Measurements from ENCODE around the gene UNC45B. TPM values are rescaled to one million over a fixed set of nuclear protein-coding genes. Genes with fewer than 3 reads are reported as not detected.
"Not testable (repeated sequence)": the region's sequence is repeated elsewhere in the genome, so short reads cannot be mapped to it uniquely, and the experiment has no call there.

Gene UNC45B
- total RNA-seq, 2 donors from 2014 or later = not detected

DNA sequence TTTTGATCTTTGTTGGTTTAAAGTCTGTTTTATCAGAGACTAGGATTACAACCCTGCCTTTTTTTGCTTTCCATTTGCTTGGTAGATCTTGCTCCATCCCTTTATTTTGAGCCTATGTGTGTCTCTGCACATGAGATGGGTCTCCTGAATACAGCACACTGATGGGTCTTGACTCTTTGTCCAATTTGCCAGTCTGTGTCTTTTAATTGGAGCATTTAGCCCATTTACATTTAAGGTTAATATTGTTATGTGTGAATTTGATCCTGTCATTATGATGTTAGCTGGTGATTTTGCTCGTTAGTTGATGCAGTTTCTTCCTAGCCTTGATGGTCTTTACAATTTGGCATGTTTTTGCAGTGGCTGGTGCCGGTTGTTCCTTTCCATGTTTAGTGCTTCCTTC lies 55.0 kb downstream of the UNC45B start:
- H3K4me1 Mint-ChIP-seq; H3K9me3 Mint-ChIP-seq; H3K4me3 Mint-ChIP-seq; ATAC-seq (replicated peaks); H3K27ac Mint-ChIP-seq; H3K27me3 Mint-ChIP-seq; H3K36me3 Mint-ChIP-seq (ENCODE audit: low read depth): not testable (repeated sequence)

GRCh38 chr17:35210741-35211140 lies 63.1 kb downstream of the UNC45B start:
- peaks cover 47% of the 10 kb centered on the region for H3K4me1 Mint-ChIP-seq
- H3K27me3 Mint-ChIP-seq = no peaks in the 10 kb centered on the region
- no peaks in the 10 kb centered on the region for H3K36me3 Mint-ChIP-seq (ENCODE audit: low read depth)
- no peak overlapping the region for H3K27ac Mint-ChIP-seq
- H3K9me3 Mint-ChIP-seq = no peaks in the 10 kb centered on the region
- no peak for ATAC-seq (replicated peaks)
- no peak overlapping the region for H3K4me3 Mint-ChIP-seq

DNA sequence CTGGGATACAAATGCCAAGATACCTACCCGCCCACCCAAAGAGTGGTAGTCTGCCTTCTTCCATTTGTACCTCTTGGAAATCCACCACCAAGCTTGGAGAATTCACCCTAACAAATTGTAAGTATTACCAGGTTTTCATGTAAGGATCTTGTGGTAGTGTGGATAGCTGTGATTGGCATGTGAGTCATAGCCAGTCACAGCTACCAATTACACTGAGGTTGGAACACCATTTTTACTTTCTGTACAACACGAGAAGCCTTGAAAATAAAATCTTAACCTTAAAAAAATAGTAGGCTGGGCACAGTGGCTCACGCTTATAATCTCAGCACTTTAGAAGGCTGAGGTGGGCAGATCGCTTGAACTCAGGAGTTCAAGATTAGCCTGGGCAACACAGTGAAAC lies 65.1 kb downstream of the UNC45B start:
- ATAC-seq (replicated peaks) = peak; percentile 55
- Mint-ChIP-seq H3K4me3 (peak overlapping the region; percentile 83), H3K27me3 (no peaks in the 10 kb centered on the region)

GRCh38 chr17:35213412-35213940 lies 65.9 kb downstream of the UNC45B start:
- H3K27ac Mint-ChIP-seq = peak overlapping the region; percentile 92

More for the DNA sequence above, 65.1 kb downstream of the UNC45B start:
- peak overlapping the region; percentile 92 for H3K27ac Mint-ChIP-seq
- no peaks in the 10 kb centered on the region for H3K36me3 Mint-ChIP-seq (ENCODE audit: low read depth)
- H3K4me1 Mint-ChIP-seq = peaks cover 48% of the 10 kb centered on the region
- no peaks in the 10 kb centered on the region for H3K9me3 Mint-ChIP-seq

GRCh38 chr17:35214192-35214591 lies 66.6 kb downstream of the UNC45B start:
- peak overlapping the region; percentile 92 for H3K27ac Mint-ChIP-seq
- H3K36me3 Mint-ChIP-seq (ENCODE audit: low read depth) = no peaks in the 10 kb centered on the region
- no peaks in the 10 kb centered on the region for H3K9me3 Mint-ChIP-seq
- peak; percentile 76 for ATAC-seq (replicated peaks)
- no peaks in the 10 kb centered on the region for H3K27me3 Mint-ChIP-seq
- peak overlapping the region; percentile 83 for H3K4me3 Mint-ChIP-seq
- peaks cover 58% of the 10 kb centered on the region for H3K4me1 Mint-ChIP-seq

More at GRCh38 chr17:35213412-35213940, 65.9 kb downstream of the UNC45B start:
- no peak for ATAC-seq (replicated peaks)
- Mint-ChIP-seq H3K27me3 (no peaks in the 10 kb centered on the region), H3K36me3 (ENCODE audit: low read depth) (no peaks in the 10 kb centered on the region), H3K4me1 (peaks cover 51% of the 10 kb centered on the region), H3K9me3 (no peaks in the 10 kb centered on the region), H3K4me3 (peak overlapping the region; percentile 83)

- Mint-ChIP-seq H3K27me3 (no peaks in the 10 kb centered on the region), H3K36me3 (ENCODE audit: low read depth) (no peaks in the 10 kb centered on the region)
Observed at GRCh38 chr17:35214631-35215273, 67.1 kb downstream of the UNC45B start.

GRCh38 chr17:35217107-35217506 lies 69.5 kb downstream of the UNC45B start:
- no peaks in the 10 kb centered on the region for H3K27me3 Mint-ChIP-seq
- H3K36me3 Mint-ChIP-seq (ENCODE audit: low read depth) = no peaks in the 10 kb centered on the region
- ATAC-seq (replicated peaks) = no peak
- no peaks in the 10 kb centered on the region for H3K9me3 Mint-ChIP-seq
- no peak overlapping the region for H3K27ac Mint-ChIP-seq
- H3K4me3 Mint-ChIP-seq = no peak overlapping the region
- peaks cover 51% of the 10 kb centered on the region for H3K4me1 Mint-ChIP-seq

More at GRCh38 chr17:35214631-35215273, 67.1 kb downstream of the UNC45B start:
- H3K4me1 Mint-ChIP-seq = peaks cover 59% of the 10 kb centered on the region
- peak overlapping the region; percentile 92 for H3K27ac Mint-ChIP-seq
- no peaks in the 10 kb centered on the region for H3K9me3 Mint-ChIP-seq
- ATAC-seq (replicated peaks) = peak; percentile 80
- peak overlapping the region; percentile 83 for H3K4me3 Mint-ChIP-seq

GRCh38 chr17:35218915-35219314 lies 71.3 kb downstream of the UNC45B start:
- ATAC-seq (replicated peaks) = no peak
- peak overlapping the region; percentile 76 for H3K4me3 Mint-ChIP-seq
- peaks cover 32% of the 10 kb centered on the region for H3K4me1 Mint-ChIP-seq
- no peaks in the 10 kb centered on the region for H3K9me3 Mint-ChIP-seq
- peak overlapping the region; percentile 73 for H3K27ac Mint-ChIP-seq
- no peaks in the 10 kb centered on the region for H3K36me3 Mint-ChIP-seq (ENCODE audit: low read depth)
- H3K27me3 Mint-ChIP-seq = no peaks in the 10 kb centered on the region

DNA sequence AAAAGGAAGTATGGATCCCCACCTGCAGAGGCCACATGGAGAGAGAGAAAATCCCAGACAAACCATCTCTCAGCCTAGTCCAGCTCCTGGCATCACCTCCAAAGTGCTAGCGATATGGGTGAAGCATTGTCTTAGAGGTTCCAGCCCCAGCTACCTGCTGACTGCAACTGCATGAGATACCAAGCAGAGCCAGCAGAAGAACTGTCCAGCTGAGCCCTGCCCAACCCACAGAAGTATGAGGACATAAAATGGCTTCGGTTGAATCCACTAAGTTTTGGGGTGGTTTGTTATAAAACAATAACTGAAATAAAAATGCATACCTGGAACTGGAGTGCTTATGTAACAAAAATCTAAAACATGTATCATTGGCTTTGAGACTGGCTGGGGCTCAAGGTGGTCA lies 74.8 kb downstream of the UNC45B start:
- Mint-ChIP-seq H3K27ac (no peak overlapping the region), H3K36me3 (ENCODE audit: low read depth) (no peaks in the 10 kb centered on the region), H3K4me1 (peaks cover 18% of the 10 kb centered on the region), H3K4me3 (no peak overlapping the region), H3K9me3 (peaks cover 5% of the 10 kb centered on the region), H3K27me3 (no peaks in the 10 kb centered on the region)
- no peak for ATAC-seq (replicated peaks)

DNA sequence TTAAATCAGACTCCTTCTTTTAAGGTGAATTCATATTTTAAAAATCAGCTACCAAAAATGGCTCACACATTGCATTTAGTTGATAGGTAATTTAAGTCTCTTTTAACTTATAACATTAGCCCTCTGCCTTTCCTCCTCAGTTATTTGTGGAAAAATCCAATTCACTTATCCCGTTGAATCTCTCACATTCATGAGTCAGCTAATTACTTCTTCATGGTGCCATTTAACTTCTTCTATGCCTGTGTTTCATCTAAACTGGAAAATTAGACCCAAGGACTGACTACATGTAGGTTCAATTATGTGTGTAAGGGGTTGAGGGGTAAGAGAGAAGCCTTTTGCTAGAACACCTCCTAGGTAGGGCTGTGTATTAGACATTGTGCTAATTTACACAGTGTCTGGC lies 76.8 kb downstream of the UNC45B start:
- peaks cover 5% of the 10 kb centered on the region for H3K9me3 Mint-ChIP-seq
- no peak for ATAC-seq (replicated peaks)

DNA sequence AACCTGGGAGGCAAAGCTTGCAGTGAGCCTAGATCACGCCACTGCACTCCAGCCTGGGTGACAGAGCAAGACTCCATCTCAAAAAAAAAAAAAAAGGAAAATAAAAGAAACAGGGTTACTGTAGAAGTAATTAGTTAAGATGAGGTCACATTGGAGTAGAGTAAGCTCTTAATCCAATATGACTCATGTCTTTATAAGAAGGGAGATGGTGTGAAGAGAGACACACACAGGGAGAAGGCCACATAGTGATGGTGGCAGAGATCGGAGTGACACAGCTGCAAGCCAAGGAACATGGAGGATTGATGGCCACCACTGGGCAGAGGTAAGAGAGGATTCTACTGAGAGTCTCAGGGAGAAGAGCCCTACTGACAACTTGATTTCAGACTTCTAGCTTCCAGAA lies 79.9 kb downstream of the UNC45B start:
- Mint-ChIP-seq H3K9me3 (peaks cover 5% of the 10 kb centered on the region), H3K36me3 (ENCODE audit: low read depth) (no peaks in the 10 kb centered on the region), H3K4me1 (peaks cover 11% of the 10 kb centered on the region), H3K4me3 (no peak overlapping the region), H3K27me3 (no peaks in the 10 kb centered on the region), H3K27ac (no peak overlapping the region)
- no peak for ATAC-seq (replicated peaks)

More for the DNA sequence above, 76.8 kb downstream of the UNC45B start:
- Mint-ChIP-seq H3K4me1 (peaks cover 7% of the 10 kb centered on the region), H3K36me3 (ENCODE audit: low read depth) (no peaks in the 10 kb centered on the region), H3K27ac (no peak overlapping the region), H3K4me3 (peak overlapping the region; percentile 9), H3K27me3 (no peaks in the 10 kb centered on the region)

GRCh38 chr17:35229638-35230037 lies 82.0 kb downstream of the UNC45B start:
- ATAC-seq (replicated peaks) = no peak
- Mint-ChIP-seq H3K27me3 (no peaks in the 10 kb centered on the region), H3K4me3 (no peak overlapping the region), H3K36me3 (ENCODE audit: low read depth) (no peaks in the 10 kb centered on the region), H3K27ac (no peak overlapping the region), H3K4me1 (peaks cover 8% of the 10 kb centered on the region), H3K9me3 (peaks cover under 1% of the 10 kb centered on the region)

GRCh38 chr17:35234315-35234714 lies 86.7 kb downstream of the UNC45B start:
- ATAC-seq (replicated peaks); H3K4me3 Mint-ChIP-seq; H3K36me3 Mint-ChIP-seq (ENCODE audit: low read depth); H3K27me3 Mint-ChIP-seq; H3K27ac Mint-ChIP-seq; H3K9me3 Mint-ChIP-seq: not testable (repeated sequence)
- peaks cover 33% of the 10 kb centered on the region for H3K4me1 Mint-ChIP-seq

DNA sequence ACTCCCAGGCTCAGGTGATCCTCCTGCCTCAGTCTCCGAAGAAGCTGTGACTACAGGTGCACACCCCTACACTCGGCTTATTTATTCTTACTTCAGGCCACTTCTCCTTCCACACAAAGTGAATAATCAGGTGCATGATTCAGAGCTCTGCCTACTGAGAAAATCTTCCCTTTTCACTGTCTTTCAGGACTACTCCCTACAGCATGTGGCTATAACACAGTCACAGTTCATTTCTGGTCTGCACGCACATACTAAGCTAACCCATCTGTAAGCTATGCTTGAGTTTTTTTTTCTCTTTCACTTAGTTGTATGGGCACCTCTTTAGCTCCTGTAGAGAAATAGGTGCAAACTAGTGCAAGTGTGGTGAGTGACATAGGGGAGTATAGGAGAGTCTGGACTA lies 87.7 kb downstream of the UNC45B start:
- no peak overlapping the region for H3K27ac Mint-ChIP-seq
- H3K36me3 Mint-ChIP-seq (ENCODE audit: low read depth) = no peaks in the 10 kb centered on the region
- no peak overlapping the region for H3K4me3 Mint-ChIP-seq
- peaks cover 39% of the 10 kb centered on the region for H3K4me1 Mint-ChIP-seq
- no peak for ATAC-seq (replicated peaks)
- H3K9me3 Mint-ChIP-seq = no peaks in the 10 kb centered on the region
- no peaks in the 10 kb centered on the region for H3K27me3 Mint-ChIP-seq

GRCh38 chr17:35235917-35236316 lies 88.3 kb downstream of the UNC45B start:
- no peak for ATAC-seq (replicated peaks)
- Mint-ChIP-seq H3K4me1 (peaks cover 41% of the 10 kb centered on the region), H3K4me3 (no peak overlapping the region), H3K36me3 (ENCODE audit: low read depth) (no peaks in the 10 kb centered on the region), H3K27ac (no peak overlapping the region), H3K27me3 (no peaks in the 10 kb centered on the region), H3K9me3 (no peaks in the 10 kb centered on the region)
